HG03575 (cell line): ENCODE results near the gene TMCC2.
"Not testable (repeated sequence)": the region's sequence is repeated elsewhere in the genome, so short reads cannot be mapped to it uniquely, and the experiment has no call there.

ENCODE experiments used
- ATAC-seq: cut with Tn5 transposase; IDR thresholded peaks from one replicate; pipeline ENCODE4 v1.9.1; 2021; ENCODE audit not compliant: unreplicated experiment, insufficient number of reproducible peaks, low FRiP score; ENCODE audit errors: extremely low read depth

The TMCC2 gene

DNA sequence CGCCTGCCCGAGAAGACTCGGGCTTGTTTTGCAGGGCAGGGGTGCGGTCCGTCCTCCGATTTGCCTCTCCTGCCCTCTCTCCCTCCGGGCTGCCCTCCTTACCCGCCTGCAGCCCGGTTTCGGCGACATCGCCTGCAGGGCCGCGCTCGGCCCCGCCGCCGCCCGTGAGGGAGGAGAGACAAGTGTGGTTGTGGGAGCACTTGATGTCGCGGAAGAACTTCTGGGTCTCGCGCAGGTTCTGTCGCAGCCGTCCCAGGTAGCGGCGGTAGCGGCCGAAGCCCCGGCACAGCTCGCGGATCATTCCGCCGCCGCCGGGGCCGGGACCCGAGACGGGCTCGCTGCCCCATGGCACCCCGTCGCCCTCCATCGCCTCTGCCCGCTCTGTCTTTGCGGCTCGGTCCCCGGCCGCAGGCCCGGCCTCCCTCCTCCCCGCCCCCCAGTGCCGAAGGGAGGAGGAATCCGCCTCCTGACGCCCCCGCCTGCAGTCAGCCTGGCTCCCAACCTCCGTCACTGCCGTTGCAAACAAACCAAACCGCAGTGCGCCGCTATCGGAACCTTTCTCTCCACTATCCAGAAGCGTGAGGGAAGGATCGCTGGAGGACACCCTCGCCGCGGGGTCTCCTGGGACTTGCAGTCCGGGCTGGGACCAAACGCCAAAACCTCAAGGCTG, 16.4 kb upstream of the TMCC2 start, which contains the start of gene DSTYK:
TSS of gene DSTYK (minus strand) at position 534 of the 670 bp plus-strand sequence. CDS start at position 367, 167 bp downstream.
- ATAC-seq, result no peak

DNA sequence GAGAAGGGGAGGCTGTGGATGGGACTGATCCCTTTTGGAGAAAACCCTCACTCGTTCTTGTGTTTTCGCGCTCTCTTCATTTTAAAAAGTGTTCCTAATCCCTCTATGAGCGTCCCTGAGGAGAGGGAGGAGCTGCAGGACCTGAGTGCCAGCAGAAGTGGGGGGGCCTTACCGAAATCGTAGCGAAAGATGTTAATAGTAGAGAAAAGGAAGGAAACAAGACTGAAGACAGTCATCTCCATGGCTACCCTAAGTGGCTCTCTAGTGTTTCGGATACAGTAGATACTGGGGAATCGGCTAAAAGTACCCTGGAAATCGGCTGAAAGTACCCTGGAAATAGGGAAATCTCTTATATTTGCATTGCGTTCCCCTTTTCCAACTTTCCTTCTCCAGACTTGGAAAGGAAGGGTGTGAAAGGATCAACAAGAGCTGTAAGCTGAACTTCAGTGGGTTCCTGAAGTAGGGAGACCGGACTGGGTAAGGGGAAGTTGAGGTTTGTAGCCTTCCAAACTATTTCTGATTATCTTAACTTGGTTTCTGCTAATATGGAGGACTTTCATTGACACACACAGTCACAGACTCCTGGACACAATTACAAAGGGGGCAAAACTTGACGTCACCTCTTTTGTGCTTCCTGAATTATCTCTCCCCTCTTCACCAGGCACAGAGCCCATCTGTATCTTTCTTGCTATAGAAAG, 15.8 kb upstream of the TMCC2 start:
- no peak for ATAC-seq

DNA sequence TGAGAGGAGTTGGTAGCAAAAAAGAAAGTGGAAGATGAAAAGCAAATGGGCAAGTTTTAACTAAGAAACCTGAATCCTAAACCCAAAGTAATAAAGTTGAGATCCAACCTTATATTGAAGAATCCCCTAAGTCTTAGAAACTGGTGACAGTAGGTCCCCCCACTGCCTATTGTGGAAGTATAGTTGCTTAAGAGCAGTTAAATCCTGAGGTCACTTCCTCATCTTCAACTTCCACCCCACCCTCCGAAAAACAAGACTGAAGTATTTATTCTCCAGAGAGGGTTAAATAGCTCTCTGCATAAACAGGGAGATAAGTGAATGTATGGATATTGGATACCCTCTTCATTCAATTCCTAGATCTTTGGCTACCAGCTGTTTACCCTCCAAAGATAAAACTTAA, 13.0 kb upstream of the TMCC2 start:
- no peak for ATAC-seq

DNA sequence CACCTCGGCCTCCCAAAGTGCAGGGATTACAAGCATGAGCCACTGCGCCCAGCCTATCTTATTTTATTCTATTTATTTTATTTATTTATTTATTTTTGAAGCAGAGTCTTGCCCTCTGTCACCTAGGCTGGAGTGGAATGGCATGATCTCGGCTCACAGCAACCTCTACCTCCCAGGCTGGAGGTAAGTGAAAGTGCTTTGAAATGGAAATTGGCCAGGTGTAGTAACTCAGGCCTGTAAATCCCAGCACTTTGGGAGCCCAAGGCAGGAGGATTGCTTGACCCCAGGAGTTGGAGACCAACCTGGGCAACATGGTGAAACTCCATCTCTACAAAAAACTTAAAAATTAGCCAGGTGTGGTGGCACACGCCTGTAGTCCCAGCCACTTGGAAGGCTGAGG, 11.2 kb upstream of the TMCC2 start:
- no peak for ATAC-seq

DNA sequence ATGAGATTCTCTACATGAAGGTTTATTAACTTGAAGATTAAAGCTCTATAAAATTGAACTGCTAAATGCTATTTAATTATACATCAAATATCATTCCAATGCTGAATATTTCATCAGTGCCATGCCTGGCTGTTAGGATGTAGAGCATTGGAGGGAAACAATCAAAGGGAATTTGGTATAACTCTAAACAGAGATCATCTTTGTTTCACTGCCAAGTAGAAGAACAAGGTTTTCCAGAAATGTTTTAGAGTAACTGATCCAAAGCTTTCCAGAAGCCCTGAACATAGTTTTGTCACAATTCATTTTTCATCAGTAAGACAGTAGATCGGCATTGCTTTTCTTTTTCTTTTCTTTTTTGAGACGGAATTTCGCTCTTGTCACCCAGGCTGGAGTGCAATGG, 10.3 kb upstream of the TMCC2 start:
- ATAC-seq, result no peak

DNA sequence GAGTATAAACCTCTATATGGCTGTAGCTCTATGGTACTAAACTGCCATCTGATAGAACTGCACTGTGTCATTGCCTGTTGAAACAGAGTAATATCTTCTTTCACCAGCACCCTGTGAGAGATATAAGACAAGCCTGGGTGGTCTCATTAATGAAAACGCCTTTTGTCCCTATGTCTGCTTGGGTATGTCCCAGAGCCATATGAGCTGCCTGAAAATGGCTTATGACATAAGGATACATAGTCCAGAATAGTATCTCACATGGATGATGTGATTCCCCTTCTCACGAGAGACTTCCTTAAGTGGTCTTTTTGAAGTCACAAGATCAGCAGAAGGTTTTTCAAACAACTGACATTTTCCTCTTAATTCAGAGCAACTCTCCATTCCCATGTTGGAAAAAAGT, 7.3 kb upstream of the TMCC2 start:
- ATAC-seq, result no peak

DNA sequence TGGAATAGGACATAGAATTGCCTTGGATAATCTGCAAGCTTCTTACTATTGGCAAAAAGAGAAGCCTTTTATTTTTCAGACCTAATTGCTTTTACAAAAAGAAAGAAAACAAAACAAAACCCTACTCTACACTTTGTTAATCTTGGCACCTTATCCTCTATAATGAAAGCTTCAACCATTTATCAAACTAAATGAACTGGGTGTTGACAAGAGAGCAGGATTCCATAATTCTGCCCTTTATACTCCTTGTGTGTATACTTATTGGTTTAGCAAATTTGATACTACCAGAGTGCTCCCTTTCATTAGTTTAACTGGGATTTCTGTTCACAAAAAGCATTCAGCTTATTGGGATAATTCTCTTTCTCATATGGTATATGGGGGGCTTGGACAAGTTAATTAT, 3.0 kb upstream of the TMCC2 start:
- ATAC-seq, result no peak

DNA sequence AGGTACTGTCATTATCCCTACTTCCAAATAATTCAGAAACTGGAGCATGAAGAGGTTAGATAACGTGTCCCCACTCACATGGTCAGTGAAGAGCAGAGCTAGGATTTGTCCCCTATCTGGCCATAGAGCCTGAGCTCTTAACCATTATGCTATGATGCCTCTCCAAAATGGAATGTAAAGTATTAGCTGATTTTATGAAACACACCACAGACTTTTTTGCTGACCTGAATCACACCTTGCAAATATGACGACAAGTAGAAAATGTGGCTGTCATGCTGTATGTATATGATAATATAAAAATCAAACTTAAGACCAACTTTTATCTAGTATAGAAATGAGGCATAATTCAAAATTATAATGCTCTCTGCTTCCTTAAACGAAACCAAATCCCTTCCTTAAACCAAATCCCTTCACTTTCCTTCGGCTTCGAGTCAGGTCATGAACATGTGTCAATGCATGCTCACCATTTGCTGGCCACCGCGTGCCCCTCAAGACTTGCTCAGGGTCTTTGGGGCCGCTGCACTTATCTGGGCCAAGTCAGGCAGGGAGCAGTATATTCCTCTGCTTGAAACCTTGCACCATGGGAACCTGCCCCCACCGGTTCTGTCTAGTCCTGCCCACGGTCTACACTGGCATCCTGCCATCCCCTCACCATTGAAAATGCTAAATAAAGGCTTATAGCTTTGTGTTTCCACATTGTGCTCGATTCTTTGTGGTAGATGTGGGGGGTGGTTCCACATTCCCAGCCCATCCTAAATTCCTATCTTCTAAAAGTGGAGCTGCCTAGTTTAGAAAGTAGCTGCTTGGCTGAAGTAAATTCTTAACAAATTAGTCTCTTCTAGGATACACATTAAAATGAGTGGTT, 1.6 kb upstream of the TMCC2 start:
- ATAC-seq, result no peak

DNA sequence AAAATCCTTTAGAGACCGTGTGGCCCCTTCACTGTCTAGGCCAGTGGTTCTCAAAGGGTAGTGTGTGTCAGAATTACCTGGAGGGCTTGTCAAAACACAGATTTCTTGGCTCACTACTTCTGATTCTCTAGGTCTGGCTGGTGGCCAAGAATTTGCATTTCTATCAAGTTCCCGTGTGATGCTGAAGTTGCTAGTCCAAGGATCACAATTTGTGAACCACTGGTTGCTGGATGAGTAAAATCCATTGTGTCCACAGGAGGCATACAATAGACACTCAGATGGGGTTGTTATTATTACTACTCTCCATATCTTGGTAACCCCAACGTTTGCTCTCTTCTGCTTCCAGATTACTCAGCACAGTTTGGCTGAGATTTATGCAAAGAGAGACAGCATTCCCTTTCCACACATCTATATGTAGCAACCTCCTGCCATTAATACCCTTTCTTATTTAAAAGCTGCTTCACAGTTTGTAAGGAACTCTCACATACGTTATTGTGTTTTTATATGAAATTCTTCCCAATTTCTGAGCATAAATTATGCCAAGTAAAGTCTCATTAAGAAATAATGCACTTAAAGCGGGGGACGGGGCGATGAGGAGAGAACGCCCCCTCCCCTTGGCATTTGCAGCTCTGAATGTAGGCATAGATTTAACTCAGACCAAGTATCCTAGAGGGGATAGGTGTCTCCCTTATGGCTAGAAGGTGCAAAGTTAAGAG, 720 bp upstream of the TMCC2 start:
- ATAC-seq, result no peak

DNA sequence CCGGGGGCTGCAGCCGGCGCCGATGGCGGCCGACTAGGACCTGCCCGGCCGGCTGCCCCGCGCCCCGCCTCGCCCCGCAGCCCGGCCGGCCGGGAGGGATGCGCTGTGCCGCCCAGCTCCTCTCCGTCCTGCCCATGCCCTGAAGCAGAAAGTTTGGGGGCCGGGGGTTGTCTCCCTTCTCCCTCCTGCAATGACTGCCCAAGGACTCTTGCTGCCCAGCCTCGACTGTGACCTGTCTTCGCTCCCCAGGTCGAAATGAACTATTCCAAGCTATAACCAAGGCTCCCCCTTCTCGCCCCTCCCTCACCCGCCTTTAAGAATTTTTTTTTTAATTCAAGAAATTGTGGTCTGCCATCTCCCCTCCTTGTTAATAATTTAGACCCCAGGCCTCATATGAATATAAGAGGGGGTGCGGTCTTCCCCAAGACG, 361 bp downstream of the TMCC2 start:
- ATAC-seq, result no peak

DNA sequence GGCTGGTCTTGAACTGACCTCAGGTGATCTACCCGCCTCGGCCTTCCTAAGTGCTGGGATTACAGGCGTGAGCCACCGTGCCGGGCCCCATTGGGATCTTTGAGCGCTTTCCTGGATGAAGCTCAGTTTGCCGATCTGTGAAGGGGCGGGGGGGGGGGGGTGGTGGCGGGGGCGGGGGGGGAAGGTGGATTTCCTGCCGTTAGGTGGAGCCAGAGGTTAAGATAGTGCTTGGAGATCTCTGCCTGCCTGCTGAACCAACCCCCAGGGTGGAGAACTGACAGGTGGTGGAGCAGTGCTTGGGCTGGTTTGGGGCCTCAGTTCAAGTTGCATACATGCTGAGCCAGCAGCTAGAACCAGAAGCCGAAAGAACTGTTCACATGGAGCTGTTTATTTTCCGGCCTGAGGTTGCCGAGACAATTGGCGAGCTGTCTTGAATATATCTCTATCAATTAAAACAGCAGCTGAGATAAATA, 1.7 kb downstream of the TMCC2 start:
- ATAC-seq, result no peak

DNA sequence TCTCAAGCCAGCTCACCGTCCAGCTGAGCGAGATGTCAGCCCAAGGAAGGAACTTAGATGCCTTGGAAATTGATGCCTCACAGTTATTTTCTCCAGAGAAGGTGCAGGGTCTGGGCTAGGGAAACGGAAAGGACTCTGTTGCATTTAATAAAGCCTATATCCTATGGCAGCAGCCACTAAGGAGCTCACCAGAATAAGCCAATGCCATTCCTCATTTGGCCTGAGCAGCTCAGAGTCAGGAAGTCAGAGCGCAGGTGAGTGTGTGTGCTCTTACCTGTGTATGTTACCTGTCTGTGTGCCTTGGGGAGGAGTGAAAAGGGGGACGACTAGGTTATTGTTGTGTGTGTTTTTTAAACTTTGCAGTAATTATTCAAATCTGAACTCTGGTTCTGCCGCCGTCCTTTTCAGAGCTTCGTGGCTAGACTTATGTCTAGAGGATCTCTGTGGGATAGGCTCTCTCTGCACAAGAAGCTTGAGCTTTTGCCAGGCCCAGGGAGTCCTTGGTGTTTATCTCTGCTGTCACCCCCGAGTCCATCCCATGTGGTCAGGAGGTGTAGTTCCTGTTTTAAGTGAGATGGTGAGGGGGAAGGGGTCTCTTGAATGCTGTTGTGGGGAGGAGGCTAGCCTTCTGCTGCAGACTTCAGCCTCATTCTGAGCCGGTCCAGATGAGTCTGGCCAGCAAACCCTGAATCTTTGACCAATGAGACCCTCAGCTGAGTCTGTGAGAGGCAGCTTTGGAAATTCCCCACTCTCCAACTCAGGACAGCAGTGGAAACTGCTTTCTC, 2.4 kb downstream of the TMCC2 start:
- ATAC-seq, result no peak

DNA sequence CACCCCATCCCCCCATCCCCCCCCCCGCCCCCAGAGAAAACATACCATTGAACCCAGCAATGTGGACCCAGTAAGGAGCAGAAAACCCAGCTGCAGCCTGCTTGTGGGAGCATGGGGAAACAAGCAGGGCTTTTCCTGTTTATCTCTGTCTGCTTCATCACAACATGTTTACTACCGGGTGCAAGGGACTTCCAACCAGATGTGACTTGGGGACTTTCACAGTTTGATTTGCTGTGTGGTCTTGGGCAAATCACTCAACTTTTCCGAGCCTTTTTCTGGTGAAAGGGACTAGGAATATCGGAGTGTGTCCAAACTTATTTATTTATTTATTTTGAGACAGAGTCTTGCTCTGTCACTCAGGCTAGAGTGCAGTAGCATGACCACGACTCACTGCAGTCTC, 3.2 kb downstream of the TMCC2 start:
- ATAC-seq, result no peak

DNA sequence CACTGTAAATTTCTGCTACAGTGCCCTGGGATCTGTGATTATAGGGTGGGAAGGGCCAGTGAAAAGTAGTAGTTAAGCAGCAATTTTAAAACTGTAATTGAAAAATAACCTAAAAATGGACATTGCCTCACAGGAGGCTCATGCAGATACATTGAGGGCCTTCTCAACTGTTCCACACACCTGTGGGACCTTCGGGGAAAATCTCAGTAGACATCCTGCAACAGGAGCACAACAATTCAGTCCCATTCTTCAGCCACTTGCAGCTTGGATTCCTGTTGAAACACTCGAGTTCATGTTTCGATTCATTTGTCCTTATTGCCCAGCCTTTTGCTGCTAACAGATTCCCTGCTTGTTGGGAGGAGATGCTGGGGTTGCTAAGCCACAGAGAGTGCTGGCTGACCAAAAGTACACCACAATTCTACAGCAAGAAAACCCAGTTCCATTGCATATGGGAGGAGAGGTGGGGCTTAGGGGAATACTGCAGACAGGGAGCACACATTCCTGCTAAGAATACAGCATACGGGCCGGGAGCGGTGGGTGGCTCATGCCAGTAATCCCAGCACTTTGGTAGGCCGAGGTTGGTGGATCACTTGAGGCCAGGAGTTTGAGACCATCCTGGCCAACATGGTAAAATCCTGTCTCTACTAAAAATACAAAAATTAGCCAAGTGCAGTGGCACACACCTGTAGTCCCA, 4.5 kb downstream of the TMCC2 start:
- ATAC-seq, result no peak

DNA sequence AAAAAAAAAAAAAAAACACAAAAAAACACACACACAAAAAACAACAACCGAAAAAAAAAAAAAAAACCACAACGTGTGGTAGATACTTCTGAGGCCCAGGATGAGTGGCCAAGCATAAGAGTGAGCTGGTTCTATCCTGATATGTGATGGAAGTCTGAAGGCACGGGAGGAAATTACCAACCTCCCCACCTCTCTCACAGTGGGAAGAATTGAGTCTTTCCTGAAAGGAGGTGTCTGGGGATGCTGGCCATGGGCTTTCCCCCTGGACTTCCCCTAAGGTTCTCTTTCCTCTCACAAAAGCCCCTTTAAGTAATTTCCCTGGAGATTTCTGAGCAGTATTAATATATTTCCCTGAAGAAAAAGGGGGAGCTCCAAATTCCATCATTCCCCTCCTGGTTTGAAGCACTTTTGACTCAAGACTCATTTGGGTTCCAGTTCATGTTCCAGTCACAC, 5.2 kb downstream of the TMCC2 start:
- ATAC-seq, result no peak

DNA sequence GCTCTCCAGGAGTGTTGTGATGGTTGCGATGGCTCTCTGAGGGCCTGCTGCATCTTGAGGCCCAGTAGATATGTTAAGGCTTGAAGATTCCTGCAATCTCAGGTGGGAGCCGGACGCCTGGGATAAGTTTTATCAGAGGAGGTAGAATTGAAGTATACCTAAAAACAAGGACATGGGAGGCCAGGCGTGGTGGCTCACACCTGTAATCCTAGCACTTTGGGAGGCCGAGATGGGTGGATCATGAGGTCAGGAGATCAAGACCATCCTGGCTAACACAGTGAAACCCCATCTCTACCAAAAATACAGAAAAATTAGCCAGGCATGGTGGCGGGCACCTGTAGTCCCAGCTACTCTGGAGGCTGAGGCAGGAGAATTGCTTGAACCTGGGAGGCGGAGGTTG, 6.2 kb downstream of the TMCC2 start:
- not testable (repeated sequence) for ATAC-seq

DNA sequence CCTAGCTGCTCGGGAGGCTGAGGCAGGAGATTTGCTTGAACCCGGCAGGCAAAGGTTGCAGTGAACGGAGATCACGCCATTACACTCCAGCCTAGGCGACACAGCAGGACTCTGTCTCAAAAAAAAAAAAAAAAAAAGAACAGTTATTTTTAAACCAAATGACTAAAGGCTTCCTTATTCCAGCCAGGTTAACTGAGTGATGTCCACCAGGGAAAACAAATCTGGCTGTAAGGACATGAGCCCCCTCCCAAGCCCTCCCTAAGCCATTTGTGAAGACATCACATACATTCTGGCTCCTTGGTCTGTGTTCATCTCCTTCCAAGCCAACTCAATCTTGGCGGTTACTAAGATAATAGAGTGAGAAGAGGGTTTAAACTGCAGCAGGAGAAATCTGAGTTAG, 8.2 kb downstream of the TMCC2 start:
- no peak for ATAC-seq

DNA sequence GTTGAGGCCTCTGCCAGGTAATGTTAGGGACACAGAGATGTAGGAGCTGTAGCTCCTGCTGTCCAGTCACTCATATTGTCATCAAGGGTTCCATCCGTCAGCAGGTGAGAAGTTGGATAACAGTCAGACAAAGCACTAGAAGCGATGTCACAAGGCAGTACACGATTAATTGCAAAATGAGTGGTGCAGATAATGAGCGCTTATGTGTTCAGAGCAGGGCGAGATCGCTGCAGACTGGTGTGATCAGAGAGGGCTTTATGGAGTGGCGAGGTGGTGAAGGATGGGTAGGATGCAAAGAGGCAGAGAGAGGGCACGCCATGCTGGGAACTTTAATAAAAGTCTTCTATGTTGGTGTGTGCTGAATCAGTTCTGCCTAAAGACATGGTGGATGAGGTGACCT, 8.8 kb downstream of the TMCC2 start:
- no peak for ATAC-seq
